WI38 (cell line): ENCODE results near the gene GMDS.

Source experiments
- H3K4me3 ChIP-seq: 2 replicates; pipeline ENCODE4 v1.5.1; 2011; ENCODE audit warnings: low read depth, mild to moderate bottlenecking, control low read depth, low read length
- CTCF ChIP-seq: IDR thresholded peaks from 2 replicates; pipeline ENCODE4 v1.5.1; 2012; ENCODE audit warnings: low read depth, mild to moderate bottlenecking, control low read depth, low read length

The GMDS gene

GRCh38 chr6:1777921-1778685 is 467.3 kb downstream of the GMDS start:
- H3K4me3 ChIP-seq = no peak overlapping the region
- TF ChIP-seq CTCF = no peak

- no peak for TF ChIP-seq CTCF
- H3K4me3 ChIP-seq = no peak overlapping the region
Measured at GRCh38 chr6:1775441-1775840, 470.0 kb downstream of the GMDS start.

GRCh38 chr6:1774226-1774915 is 471.0 kb downstream of the GMDS start:
- no peak overlapping the region for H3K4me3 ChIP-seq

GRCh38 chr6:1773700-1774099 is 471.7 kb downstream of the GMDS start:
- no peak overlapping the region for H3K4me3 ChIP-seq
- no peak for TF ChIP-seq CTCF

More at GRCh38 chr6:1774226-1774915, 471.0 kb downstream of the GMDS start:
- TF ChIP-seq CTCF = no peak

GRCh38 chr6:1770968-1771723 is 474.3 kb downstream of the GMDS start:
- no peak for TF ChIP-seq CTCF
- no peak overlapping the region for H3K4me3 ChIP-seq

GRCh38 chr6:1770435-1770843 is 475.0 kb downstream of the GMDS start:
- no peak overlapping the region for H3K4me3 ChIP-seq
- no peak for TF ChIP-seq CTCF
